A549 (cell line): Measurements from ENCODE around the gene ETFB. TPM values are rescaled to one million over a fixed set of nuclear protein-coding genes. Genes with fewer than 3 reads are reported as not detected.
A peak's percentile ranks its signal among the peaks of the same experiment; 100 is the strongest.

Experiments used
- ATAC-seq, 2 experiments: fragments of 200-7000 bp in 1 of 2; fragments of >200 bp in 1 of 2; cut with Nextera tagmentation in 1 of 2; cut with Tn5 transposase in 1 of 2; 3 replicates each; pipeline versions ENCODE4 v1.8.0 to v1.9.1; 2018 to 2020; ENCODE audit warnings: mild to moderate bottlenecking in 1 of 2, moderate library complexity in 1 of 2
- CTCF ChIA-PET: fragments of 300-600 bp; sonication (Branson Sonifier 250); formaldehyde crosslinking; extraction: SDS; loops from one replicate; lab custom pipeline; 2021; ENCODE audit warnings: antibody characterized with exemption, inconsistent platforms; lab: Yijun Ruan, JAX
- POLR2A ChIA-PET: fragments of 350-600 bp; formaldehyde crosslinking; extraction: SDS; loops from one replicate; lab custom pipeline; 2021; ENCODE audit warnings: antibody characterized with exemption, inconsistent platforms; lab: Yijun Ruan, JAX
- DNase-seq, 2 experiments: peaks; one replicate each; pipeline versions ENCODE4 v3.0.0 to v3.0.0-alpha.2; 2011 to 2016; ENCODE audit warnings: low read depth in 1 of 2, low spot score in 1 of 2
- FAIRE-seq: peaks from 2 replicates; lab custom pipeline; 2011; peaks lifted over from hg19 to GRCh38; lab: Jason Lieb, UNC
- H3K27ac ChIP-seq, 2 experiments: fragments of >200 bp; sonication (Bioruptor Twin); formaldehyde crosslinking; 3 replicates each; pipeline ENCODE4 v1.5.1; 2016 to 2017
- H3K4me1 ChIP-seq: fragments of >200 bp; sonication (Bioruptor Twin); formaldehyde crosslinking; 3 replicates; pipeline ENCODE4 v1.6.1; 2016
- H3K4me2 ChIP-seq: fragments of >200 bp; sonication (Bioruptor Twin); formaldehyde crosslinking; 3 replicates; pipeline ENCODE4 v1.6.1; 2016
- H3K4me3 ChIP-seq: fragments of >200 bp; sonication (Bioruptor Twin); formaldehyde crosslinking; 3 replicates; pipeline ENCODE4 v1.5.1; 2016
- H3K9me3 ChIP-seq: fragments of >200 bp; sonication (Bioruptor Twin); formaldehyde crosslinking; 3 replicates; pipeline ENCODE4 v1.6.1; 2016
- CHD2 ChIP-seq: fragments of 150-350 bp; IDR thresholded peaks from 2 replicates; pipeline ENCODE4 v1.6.1; 2014; ENCODE audit warnings: low read length; ENCODE audit not compliant: partially characterized antibody
- E2F6 ChIP-seq: IDR thresholded peaks from 2 replicates; pipeline ENCODE4 v1.6.1; 2012; ENCODE audit warnings: low read depth, borderline replicate concordance
- EHF ChIP-seq: fragments of 250-450 bp; sonication (Bioruptor Pico); IDR thresholded peaks from 2 replicates; pipeline ENCODE4 v1.5.0; 2020; ENCODE audit warnings: mild to moderate bottlenecking
- ESRRA ChIP-seq: fragments of 150-350 bp; IDR thresholded peaks from 2 replicates; pipeline ENCODE4 v1.6.1; 2014; ENCODE audit warnings: mild to moderate bottlenecking, low read length, borderline replicate concordance
- FOSL2 ChIP-seq, 2 experiments: fragments of 450-650 bp in 1 of 2; fragments of >200 bp in 1 of 2; sonication (Bioruptor Twin) in 1 of 2; formaldehyde crosslinking; IDR thresholded peaks; 2 replicates each; pipeline versions ENCODE4 v1.5.0 to v1.6.1; 2016 to 2020; ENCODE audit warnings: mild to moderate bottlenecking in 1 of 2, moderate library complexity in 1 of 2
- HDAC2 ChIP-seq: fragments of 200-600 bp; sonication (generic); IDR thresholded peaks from 2 replicates; pipeline ENCODE4 v1.6.1; 2016
- HOXA7 ChIP-seq: fragments of 250-450 bp; sonication (Bioruptor Pico); IDR thresholded peaks from 2 replicates; pipeline ENCODE4 v1.5.0; 2020; ENCODE audit warnings: mild to moderate bottlenecking, moderate library complexity
- HOXB13 ChIP-seq: fragments of 250-450 bp; sonication (Bioruptor Pico); IDR thresholded peaks from 2 replicates; pipeline ENCODE4 v1.5.0; 2020; ENCODE audit warnings: low read depth, mild to moderate bottlenecking, moderate library complexity
- JUN ChIP-seq, 2 experiments: fragments of >200 bp; sonication (Bioruptor Twin); formaldehyde crosslinking; IDR thresholded peaks; 2 replicates in 1 of 2; 3 replicates in 1 of 2; pipeline ENCODE4 v1.6.1; 2016 to 2017
- KDM5A ChIP-seq: fragments of 200-600 bp; sonication (generic); IDR thresholded peaks from 2 replicates; pipeline ENCODE4 v1.6.1; 2016; ENCODE audit warnings: antibody characterized with exemption, mild to moderate bottlenecking
- MAFK ChIP-seq: fragments of 450-650 bp; IDR thresholded peaks from 2 replicates; pipeline ENCODE4 v1.6.1; 2014; ENCODE audit not compliant: partially characterized antibody
- MAX ChIP-seq: IDR thresholded peaks from 2 replicates; pipeline ENCODE4 v1.6.1; 2012
- MAZ ChIP-seq: fragments of 150-350 bp; IDR thresholded peaks from 2 replicates; pipeline ENCODE4 v1.6.1; 2014; ENCODE audit warnings: antibody characterized with exemption, low read depth, low read length, borderline replicate concordance
- MYC ChIP-seq: IDR thresholded peaks from 2 replicates; pipeline ENCODE4 v1.6.1; 2012; ENCODE audit warnings: mild to moderate bottlenecking, inconsistent platforms, low read length, improper control_type of control experiment, borderline replicate concordance
- PHF8 ChIP-seq: fragments of 200-600 bp; sonication (generic); IDR thresholded peaks from 2 replicates; pipeline ENCODE4 v1.6.1; 2016; ENCODE audit warnings: low read depth, mild to moderate bottlenecking, antibody characterized with exemption, moderate library complexity, borderline replicate concordance
- POLR2A ChIP-seq: IDR thresholded peaks from 2 replicates; pipeline ENCODE4 v1.6.1; 2012; ENCODE audit warnings: mild to moderate bottlenecking, low read length
- POLR2AphosphoS2 ChIP-seq: conservative IDR thresholded peaks from 2 replicates; pipeline ENCODE4 v1.6.1; 2012; ENCODE audit warnings: low read length, improper control_type of control experiment, inconsistent platforms
- RAD21 ChIP-seq, 2 experiments: fragments of >200 bp in 1 of 2; sonication (Bioruptor Twin) in 1 of 2; formaldehyde crosslinking in 1 of 2; IDR thresholded peaks in 1 of 2; conservative IDR thresholded peaks in 1 of 2; 2 replicates in 1 of 2; 3 replicates in 1 of 2; pipeline ENCODE4 v1.6.1; 2012 to 2018; ENCODE audit warnings: inconsistent platforms in 1 of 2
- RARB ChIP-seq: fragments of 250-450 bp; sonication (Bioruptor Pico); IDR thresholded peaks from 2 replicates; pipeline ENCODE4 v1.8.0; 2021; ENCODE audit warnings: mild to moderate bottlenecking, moderate library complexity
- SMC3 ChIP-seq: fragments of >200 bp; sonication (Bioruptor Twin); formaldehyde crosslinking; IDR thresholded peaks from 3 replicates; pipeline ENCODE4 v1.6.1; 2018; ENCODE audit warnings: inconsistent platforms
- TFCP2L1 ChIP-seq: fragments of 250-450 bp; sonication (Bioruptor Pico); IDR thresholded peaks from 2 replicates; pipeline ENCODE4 v1.5.0; 2021; ENCODE audit warnings: mild to moderate bottlenecking
- ZFP36 ChIP-seq: fragments of 450-650 bp; IDR thresholded peaks from 2 replicates; pipeline ENCODE4 v1.6.1; 2014; ENCODE audit warnings: borderline replicate concordance; ENCODE audit not compliant: partially characterized antibody
- ZNF302 ChIP-seq: fragments of 250-450 bp; sonication (Bioruptor Pico); IDR thresholded peaks from 2 replicates; pipeline ENCODE4 v1.9.0; 2021; ENCODE audit warnings: inconsistent platforms, mild to moderate bottlenecking, moderate library complexity
- ZSCAN20 ChIP-seq: fragments of 250-450 bp; sonication (Bioruptor Pico); IDR thresholded peaks from 2 replicates; pipeline ENCODE4 v1.8.0; 2022; ENCODE audit warnings: mild to moderate bottlenecking, moderate library complexity
- WGBS: methylation state at CpG from one replicate; pipeline ENCODE4 v1.1.6; 2017; ENCODE audit errors: missing lambda C conversion rate; 5-methylcytosine and 5-hydroxymethylcytosine counted together
- polyA plus RNA-seq, 4 experiments: library from polyadenylated mRNA; depleted of rRNA in 3 of 4; stranded (reverse); fragments of >200 nt; fragmentation: RNase III in 1 of 4; extraction: RNeasy Plus Mini Kit Qiagen cat#74134 plus additional on column Dnase treatment in 1 of 4; gene quantifications; 2 replicates in 3 of 4; 3 replicates in 1 of 4; pipeline ENCODE4 v1.2.3, GENCODE V29; 2011 to 2017
- TF ChIP-seq, protein P1 (sequence below): fragments of >200 bp; sonication (Bioruptor Twin); formaldehyde crosslinking; IDR thresholded peaks from 2 replicates; pipeline ENCODE4 v1.6.1; 2016
- TF ChIP-seq, protein P2 (sequence below): fragments of 450-650 bp; IDR thresholded peaks from 2 replicates; pipeline ENCODE4 v1.6.1; 2014; ENCODE audit warnings: antibody characterized with exemption
- TF ChIP-seq, protein P3 (sequence below): fragments of >200 bp; sonication (Bioruptor Twin); formaldehyde crosslinking; IDR thresholded peaks from 3 replicates; pipeline ENCODE4 v1.5.1; 2016
- TF ChIP-seq, protein P4 (sequence below): fragments of 200-600 bp; sonication (generic); IDR thresholded peaks from 2 replicates; pipeline ENCODE4 v1.6.1; 2016; ENCODE audit warnings: antibody characterized with exemption, mild to moderate bottlenecking, moderate library complexity

Gene ETFB
- polyA plus RNA-seq, 2 of the 4 experiments (the other 2 are of a cell fraction): 149 to 267 TPM

- TF ChIP-seq TFCP2L1 (CRISPR knock-in tag) (0 out of 2 replicates have a peak, but pooled peaks have one; percentile 24), ZSCAN20 (no peak)
- ATAC-seq (peak; percentile 32 to 41), FAIRE-seq (no peak), DNase-seq (peak in 1 of 2 experiments; percentile 55)
- peaks cover 32% of the 10 kb centered on the region for H3K4me1 ChIP-seq
- no peaks in the 10 kb centered on the region for H3K9me3 ChIP-seq
- WGBS: under 1% methylated on average over 10 of the region's 10 CpGs
- H3K4me2 ChIP-seq: peak overlapping the region; percentile 92
- ChIA-PET POLR2A (interaction anchor here (0.5 to 2.7 kb wide), 32 partner anchors 11 to 850 kb away, joined by 3 to 59 read pairs (median 4); partner anchors contain the start of genes ETFB, LIM2 and ZNF175), CTCF (interaction anchor here (1.0 to 5.0 kb wide), 14 partner anchors 10 to 322 kb away, joined by 3 to 46 read pairs (median 4); partner anchors contain the start of genes CLDND2, ETFB and NKG7)
- H3K4me3 ChIP-seq: peak overlapping the region; percentile 64
- H3K27ac ChIP-seq: peak overlapping the region; percentile 84 to 90
Observed at GRCh38 chr19:51339313-51339686, 26.9 kb downstream of the ETFB start.

DNA sequence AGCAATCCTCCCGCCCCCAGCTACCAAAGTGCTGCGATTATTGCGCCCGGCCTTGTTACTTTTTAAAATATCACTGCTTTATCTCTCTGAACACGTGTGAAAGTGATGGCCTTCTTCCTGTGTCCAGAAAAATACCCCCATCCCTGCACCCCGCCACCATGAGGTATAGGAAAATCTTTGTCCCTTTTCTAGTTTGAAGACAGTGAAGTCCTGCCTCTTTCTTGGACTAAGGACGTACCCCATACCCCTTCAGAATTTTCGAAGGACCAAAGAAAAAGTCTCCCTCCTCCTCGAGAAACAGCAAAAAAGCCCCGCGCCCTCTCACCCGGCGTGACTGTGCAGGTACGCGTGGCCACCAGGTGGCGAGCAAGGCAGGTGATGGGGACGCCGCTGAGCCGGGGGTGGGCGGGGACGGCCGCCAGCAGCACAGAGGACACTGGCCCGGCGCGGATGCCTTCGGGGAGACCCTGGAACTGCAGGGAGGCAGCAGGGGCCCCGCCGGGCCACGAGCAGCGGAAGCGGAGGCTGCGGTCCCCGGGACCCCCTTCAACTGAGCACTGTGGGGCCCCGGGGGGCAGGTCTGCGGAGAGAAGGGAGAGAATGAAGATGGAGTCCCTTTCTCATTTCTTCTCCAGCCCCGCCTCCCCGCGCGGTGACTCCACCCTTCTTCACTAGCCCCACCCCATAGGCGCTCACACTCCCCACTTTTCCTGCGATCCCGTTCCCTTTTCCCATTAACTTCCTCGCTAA, 27.4 kb downstream of the ETFB start:
- peak overlapping the region; percentile 92 for H3K4me2 ChIP-seq
- ATAC-seq: peak; percentile 79 to 88
- peak; percentile 88 to 91 for DNase-seq
- H3K9me3 ChIP-seq: no peaks in the 10 kb centered on the region
- TF ChIP-seq HOXA7 (CRISPR knock-in tag) (no peak), ESRRA (no peak), ZSCAN20 (no peak), FOSL2 (IDR thresholded peaks at IDR 0.05) (no peak), FOSL2 (CRISPR knock-in tag; IDR thresholded peaks at IDR 0.05) (0 out of 2 replicates have a peak, but pooled peaks have one; percentile 4), ZNF302 (CRISPR knock-in tag) (no peak), PHF8 (no peak), ZFP36 (no peak), E2F6 (peak; percentile 56; the same call in 1 of the 2 replicates), POLR2AphosphoS2 (no peak), HOXB13 (CRISPR knock-in tag) (no peak), MAX (peak; percentile 79), CHD2 (no peak), MAZ (no peak; the same call in 1 of the 2 replicates), KDM5A (peak; percentile 47; the same call in 1 of the 2 replicates), MAFK (no peak), HDAC2 (no peak), POLR2A (peak; percentile 25; the same call in 1 of the 2 replicates), MYC (0 out of 2 replicates have a peak, but pooled peaks have one; percentile 44), EHF (CRISPR knock-in tag) (no peak), JUN (IDR thresholded peaks at IDR 0.05) (peak in 1 of 2 experiments; percentile 54; a peak in 1 of 5 replicates), RARB (CRISPR knock-in tag) (no peak), SMC3 (peak; percentile 98), RAD21 (conservative IDR thresholded peaks at IDR 0.05 in 1 of 2, IDR thresholded peaks at IDR 0.05 in 1 of 2) (peak; percentile 80 to 95)
- TF ChIP-seq, protein P1, sequence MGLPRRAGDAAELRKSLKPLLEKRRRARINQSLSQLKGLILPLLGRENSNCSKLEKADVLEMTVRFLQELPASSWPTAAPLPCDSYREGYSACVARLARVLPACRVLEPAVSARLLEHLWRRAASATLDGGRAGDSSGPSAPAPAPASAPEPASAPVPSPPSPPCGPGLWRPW: no peak
- TF ChIP-seq, protein P2, sequence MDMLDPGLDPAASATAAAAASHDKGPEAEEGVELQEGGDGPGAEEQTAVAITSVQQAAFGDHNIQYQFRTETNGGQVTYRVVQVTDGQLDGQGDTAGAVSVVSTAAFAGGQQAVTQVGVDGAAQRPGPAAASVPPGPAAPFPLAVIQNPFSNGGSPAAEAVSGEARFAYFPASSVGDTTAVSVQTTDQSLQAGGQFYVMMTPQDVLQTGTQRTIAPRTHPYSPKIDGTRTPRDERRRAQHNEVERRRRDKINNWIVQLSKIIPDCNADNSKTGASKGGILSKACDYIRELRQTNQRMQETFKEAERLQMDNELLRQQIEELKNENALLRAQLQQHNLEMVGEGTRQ: no peak
- TF ChIP-seq, protein P3, sequence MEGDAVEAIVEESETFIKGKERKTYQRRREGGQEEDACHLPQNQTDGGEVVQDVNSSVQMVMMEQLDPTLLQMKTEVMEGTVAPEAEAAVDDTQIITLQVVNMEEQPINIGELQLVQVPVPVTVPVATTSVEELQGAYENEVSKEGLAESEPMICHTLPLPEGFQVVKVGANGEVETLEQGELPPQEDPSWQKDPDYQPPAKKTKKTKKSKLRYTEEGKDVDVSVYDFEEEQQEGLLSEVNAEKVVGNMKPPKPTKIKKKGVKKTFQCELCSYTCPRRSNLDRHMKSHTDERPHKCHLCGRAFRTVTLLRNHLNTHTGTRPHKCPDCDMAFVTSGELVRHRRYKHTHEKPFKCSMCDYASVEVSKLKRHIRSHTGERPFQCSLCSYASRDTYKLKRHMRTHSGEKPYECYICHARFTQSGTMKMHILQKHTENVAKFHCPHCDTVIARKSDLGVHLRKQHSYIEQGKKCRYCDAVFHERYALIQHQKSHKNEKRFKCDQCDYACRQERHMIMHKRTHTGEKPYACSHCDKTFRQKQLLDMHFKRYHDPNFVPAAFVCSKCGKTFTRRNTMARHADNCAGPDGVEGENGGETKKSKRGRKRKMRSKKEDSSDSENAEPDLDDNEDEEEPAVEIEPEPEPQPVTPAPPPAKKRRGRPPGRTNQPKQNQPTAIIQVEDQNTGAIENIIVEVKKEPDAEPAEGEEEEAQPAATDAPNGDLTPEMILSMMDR: peak; percentile 97
- TF ChIP-seq, protein P4, sequence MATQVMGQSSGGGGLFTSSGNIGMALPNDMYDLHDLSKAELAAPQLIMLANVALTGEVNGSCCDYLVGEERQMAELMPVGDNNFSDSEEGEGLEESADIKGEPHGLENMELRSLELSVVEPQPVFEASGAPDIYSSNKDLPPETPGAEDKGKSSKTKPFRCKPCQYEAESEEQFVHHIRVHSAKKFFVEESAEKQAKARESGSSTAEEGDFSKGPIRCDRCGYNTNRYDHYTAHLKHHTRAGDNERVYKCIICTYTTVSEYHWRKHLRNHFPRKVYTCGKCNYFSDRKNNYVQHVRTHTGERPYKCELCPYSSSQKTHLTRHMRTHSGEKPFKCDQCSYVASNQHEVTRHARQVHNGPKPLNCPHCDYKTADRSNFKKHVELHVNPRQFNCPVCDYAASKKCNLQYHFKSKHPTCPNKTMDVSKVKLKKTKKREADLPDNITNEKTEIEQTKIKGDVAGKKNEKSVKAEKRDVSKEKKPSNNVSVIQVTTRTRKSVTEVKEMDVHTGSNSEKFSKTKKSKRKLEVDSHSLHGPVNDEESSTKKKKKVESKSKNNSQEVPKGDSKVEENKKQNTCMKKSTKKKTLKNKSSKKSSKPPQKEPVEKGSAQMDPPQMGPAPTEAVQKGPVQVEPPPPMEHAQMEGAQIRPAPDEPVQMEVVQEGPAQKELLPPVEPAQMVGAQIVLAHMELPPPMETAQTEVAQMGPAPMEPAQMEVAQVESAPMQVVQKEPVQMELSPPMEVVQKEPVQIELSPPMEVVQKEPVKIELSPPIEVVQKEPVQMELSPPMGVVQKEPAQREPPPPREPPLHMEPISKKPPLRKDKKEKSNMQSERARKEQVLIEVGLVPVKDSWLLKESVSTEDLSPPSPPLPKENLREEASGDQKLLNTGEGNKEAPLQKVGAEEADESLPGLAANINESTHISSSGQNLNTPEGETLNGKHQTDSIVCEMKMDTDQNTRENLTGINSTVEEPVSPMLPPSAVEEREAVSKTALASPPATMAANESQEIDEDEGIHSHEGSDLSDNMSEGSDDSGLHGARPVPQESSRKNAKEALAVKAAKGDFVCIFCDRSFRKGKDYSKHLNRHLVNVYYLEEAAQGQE: no peak
- peaks cover 32% of the 10 kb centered on the region for H3K4me1 ChIP-seq
- FAIRE-seq: no peak
- ChIA-PET POLR2A (interaction anchor here (1.0 to 2.7 kb wide), 8 partner anchors 10 to 103 kb away, joined by 3 to 59 read pairs (median 14); partner anchors contain the start of gene ETFB), CTCF (interaction anchor here (0.6 to 5.0 kb wide), 33 partner anchors 9 to 439 kb away, joined by 3 to 46 read pairs (median 4); partner anchors contain the start of genes CLDND2, ETFB, NKG7 and SIGLEC10)
- H3K4me3 ChIP-seq: peak overlapping the region; percentile 64
- peak overlapping the region; percentile 84 to 90 for H3K27ac ChIP-seq
- 5% methylated on average over 29 of the region's 43 CpGs for WGBS
